NCI-H774 (cell line): ENCODE results near the gene LSM12.
"Not testable (repeated sequence)": the region's sequence is repeated elsewhere in the genome, so short reads cannot be mapped to it uniquely, and the experiment has no call there.

Experiments used
- DNase-seq: peaks from one replicate; lab custom pipeline; 2025; lab: John Stamatoyannopoulos, UW

The LSM12 gene

GRCh38 chr17:44007346-44008204, 58.9 kb downstream of the LSM12 start:
- no peak for DNase-seq

- peak; percentile 91 for DNase-seq
Measured at GRCh38 chr17:44006598-44007345, 59.7 kb downstream of the LSM12 start.

GRCh38 chr17:44006272-44006597, 60.2 kb downstream of the LSM12 start:
- DNase-seq, result no peak

- DNase-seq, result no peak
Measured at GRCh38 chr17:44005527-44006271, 60.8 kb downstream of the LSM12 start.

GRCh38 chr17:44004761-44005526, 61.5 kb downstream of the LSM12 start:
- no peak for DNase-seq

- no peak for DNase-seq
Measured at GRCh38 chr17:44004077-44004760, 62.3 kb downstream of the LSM12 start, which contains the start of gene NAGS. NAGS (plus strand) TSS chr17:44004622; CDS start chr17:44004664, 42 bp downstream.

- DNase-seq, result no peak
Measured at GRCh38 chr17:44002141-44002848, 64.2 kb downstream of the LSM12 start.

GRCh38 chr17:44001461-44001920, 65.0 kb downstream of the LSM12 start:
- no peak for DNase-seq

GRCh38 chr17:44000871-44001460, 65.5 kb downstream of the LSM12 start:
- DNase-seq, result no peak

- no peak for DNase-seq
Measured at GRCh38 chr17:44000141-44000860, 66.2 kb downstream of the LSM12 start.

GRCh38 chr17:43999024-43999423, 67.4 kb downstream of the LSM12 start:
- DNase-seq, result no peak

GRCh38 chr17:43998552-43998951, 67.9 kb downstream of the LSM12 start:
- DNase-seq, result no peak

GRCh38 chr17:43997180-43997579, 69.3 kb downstream of the LSM12 start:
- DNase-seq, result not testable (repeated sequence)

GRCh38 chr17:43995150-43995471, 71.4 kb downstream of the LSM12 start:
- DNase-seq, result no peak

- DNase-seq, result peak; percentile 17
Measured at GRCh38 chr17:43994272-43995149, 72.0 kb downstream of the LSM12 start.

- no peak for DNase-seq
Measured at GRCh38 chr17:43992641-43993040, 73.8 kb downstream of the LSM12 start.

GRCh38 chr17:43988301-43988700, 78.2 kb downstream of the LSM12 start:
- no peak for DNase-seq
